Upper lobe of left lung (tissue), 6 donors: ENCODE data around the gene COX5A. TPM values are rescaled to one million over a fixed set of nuclear protein-coding genes. Genes with fewer than 3 reads are reported as not detected.

Source experiments
- ATAC-seq, 2 donors: fragments of 200-7000 bp; cut with Tn5 transposase; one replicate each; pipeline ENCODE4 v1.9.1; 2022; ENCODE audit warnings: mild to moderate bottlenecking in 2 of 2, moderate library complexity in 2 of 2; ENCODE audit not compliant: low FRiP score in 2 of 2
- DNase-seq, 2 donors: peaks; one replicate each; pipeline ENCODE4 v3.0.0-alpha.2; 2019 to 2020
- H3K27ac ChIP-seq, 4 donors: fragments of 200-600 bp; sonication (generic); one replicate each; pipeline ENCODE4 v1.5.1; 2016 to 2019
- H3K27me3 ChIP-seq, 4 donors: fragments of 200-600 bp; sonication (generic); one replicate each; pipeline ENCODE4 v1.5.1; 2017 to 2019
- H3K36me3 ChIP-seq, 4 donors: fragments of 200-600 bp; sonication (generic); one replicate each; pipeline ENCODE4 v1.5.1; 2016 to 2019
- H3K4me1 ChIP-seq, 4 donors: fragments of 200-600 bp; sonication (generic); one replicate each; pipeline ENCODE4 v1.5.1; 2018 to 2019
- H3K4me3 ChIP-seq, 4 donors: fragments of 200-600 bp; sonication (generic); one replicate each; pipeline ENCODE4 v1.5.1; 2017 to 2019; ENCODE audit warnings: mild to moderate bottlenecking in 2 of 4, moderate library complexity in 1 of 4
- H3K9me3 ChIP-seq, 4 donors: fragments of 200-600 bp; sonication (generic); one replicate each; pipeline ENCODE4 v1.5.1; 2018 to 2019
- EP300 ChIP-seq, 4 donors: sonication (generic); formaldehyde crosslinking; IDR thresholded peaks; one replicate each; pipeline ENCODE4 v1.5.1; 2017; ENCODE audit warnings: antibody characterized with exemption in 4 of 4, control low read depth in 2 of 4
- POLR2A ChIP-seq, 4 donors: fragments of 450-650 bp; IDR thresholded peaks; one replicate each; pipeline ENCODE4 v1.5.1; 2016 to 2017; ENCODE audit warnings: antibody characterized with exemption in 4 of 4, mild to moderate bottlenecking in 2 of 4
- POLR2AphosphoS5 ChIP-seq, 2 donors: sonication (generic); formaldehyde crosslinking; IDR thresholded peaks; one replicate each; pipeline ENCODE4 v1.5.1; 2017; ENCODE audit warnings: antibody characterized with exemption in 2 of 2
- WGBS, 2 donors: methylation state at CpG; one replicate each; pipeline ENCODE4 v1.1.5; 2017 to 2018; 5-methylcytosine and 5-hydroxymethylcytosine counted together
- total RNA-seq, 6 donors: library from RNA; depleted of rRNA in 4 of 6; stranded (reverse); fragments of >200 nt in 4 of 6; gene quantifications; one replicate each; pipeline versions ENCODE4 v1.1.0 to v1.2.1, GENCODE V29; 2016 to 2021
- TF ChIP-seq, protein P1 (sequence below), 6 experiments: fragments of 450-650 bp in 4 of 6; fragments of 200-600 bp in 2 of 6; sonication (generic) in 2 of 6; IDR thresholded peaks; one replicate each; pipeline ENCODE4 v1.5.1; 2016 to 2019; ENCODE audit warnings: antibody characterized with exemption in 6 of 6
- donor health status: DM: no; HTN: no; CAD: no; lungs with moderate emphysema.
- donor health status: DM: no; HTN: yes; CAD: no; lungs with severe emphysema.

COX5A gene
- total RNA-seq, 6 donors from 2014 or later, result 50.9 to 168 (median 93.0) TPM

DNA sequence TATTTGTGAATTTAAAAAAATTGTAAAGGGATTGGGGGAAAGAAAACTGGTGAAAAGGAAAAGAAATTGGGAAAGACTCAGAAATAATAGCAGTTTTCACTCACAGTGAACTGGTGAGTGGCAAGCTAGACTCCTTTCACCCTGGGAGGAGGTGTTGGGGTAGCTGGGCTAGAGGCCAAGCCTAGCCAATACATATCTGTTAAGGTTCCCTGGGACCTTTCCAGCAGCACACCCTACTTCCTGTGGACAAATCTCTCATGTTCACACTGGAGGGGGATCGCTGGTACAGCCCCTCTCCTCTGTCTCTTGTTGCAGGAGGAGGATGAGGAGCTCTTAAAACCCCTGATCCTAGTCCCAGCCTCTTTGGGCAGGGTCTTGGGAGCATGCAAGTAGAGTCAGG is 22.4 kb upstream of the COX5A start:
- DNase-seq, result no peak
- TF ChIP-seq, protein P1, sequence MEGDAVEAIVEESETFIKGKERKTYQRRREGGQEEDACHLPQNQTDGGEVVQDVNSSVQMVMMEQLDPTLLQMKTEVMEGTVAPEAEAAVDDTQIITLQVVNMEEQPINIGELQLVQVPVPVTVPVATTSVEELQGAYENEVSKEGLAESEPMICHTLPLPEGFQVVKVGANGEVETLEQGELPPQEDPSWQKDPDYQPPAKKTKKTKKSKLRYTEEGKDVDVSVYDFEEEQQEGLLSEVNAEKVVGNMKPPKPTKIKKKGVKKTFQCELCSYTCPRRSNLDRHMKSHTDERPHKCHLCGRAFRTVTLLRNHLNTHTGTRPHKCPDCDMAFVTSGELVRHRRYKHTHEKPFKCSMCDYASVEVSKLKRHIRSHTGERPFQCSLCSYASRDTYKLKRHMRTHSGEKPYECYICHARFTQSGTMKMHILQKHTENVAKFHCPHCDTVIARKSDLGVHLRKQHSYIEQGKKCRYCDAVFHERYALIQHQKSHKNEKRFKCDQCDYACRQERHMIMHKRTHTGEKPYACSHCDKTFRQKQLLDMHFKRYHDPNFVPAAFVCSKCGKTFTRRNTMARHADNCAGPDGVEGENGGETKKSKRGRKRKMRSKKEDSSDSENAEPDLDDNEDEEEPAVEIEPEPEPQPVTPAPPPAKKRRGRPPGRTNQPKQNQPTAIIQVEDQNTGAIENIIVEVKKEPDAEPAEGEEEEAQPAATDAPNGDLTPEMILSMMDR (IDR thresholded peaks at IDR 0.05), result no peak
- TF ChIP-seq POLR2AphosphoS5 (IDR thresholded peaks at IDR 0.05) (no peak), EP300 (IDR thresholded peaks at IDR 0.05) (no peak), POLR2A (IDR thresholded peaks at IDR 0.05) (no peak)
- H3K4me3 ChIP-seq, result no peak overlapping the region
- no peaks in the 10 kb centered on the region for H3K9me3 ChIP-seq
- ATAC-seq, result no peak
- peaks cover 42 to 58% (median 42%) of the 10 kb centered on the region in 4 donors for H3K4me1 ChIP-seq
- peaks cover 0 to 6% (median 3%) of the 10 kb centered on the region in 4 donors for H3K27me3 ChIP-seq
- H3K27ac ChIP-seq, result peak overlapping the region in 1 of 4 donors; percentile 46
- 40 to 60% methylated on average over 1 of the region's 1 CpG for WGBS, 2 donors
- H3K36me3 ChIP-seq, result no peaks in the 10 kb centered on the region

DNA sequence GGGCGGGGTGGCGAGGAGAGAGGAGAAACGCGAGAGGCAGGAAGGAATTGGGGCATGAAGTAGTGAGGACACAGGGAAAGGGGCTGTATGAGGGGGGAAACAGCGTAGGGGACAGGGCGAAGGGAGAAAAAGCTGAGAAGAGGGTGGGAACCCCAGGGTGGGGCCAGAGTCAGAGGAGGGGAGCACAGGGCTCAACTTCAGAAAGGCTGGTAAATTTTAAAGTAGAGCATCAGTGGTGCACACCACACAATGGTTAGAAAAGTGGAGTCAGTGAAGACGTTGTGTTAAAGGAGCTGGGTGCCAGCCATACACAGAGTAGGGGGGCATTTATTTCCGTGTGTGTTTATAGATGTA is 21.7 kb upstream of the COX5A start:
- 15 to 18% methylated on average over 8 of the region's 8 CpGs for WGBS, 2 donors
- no peak for TF ChIP-seq EP300 (IDR thresholded peaks at IDR 0.05)
- TF ChIP-seq POLR2A (IDR thresholded peaks at IDR 0.05), result no peak
- TF ChIP-seq, protein P1 (IDR thresholded peaks at IDR 0.05), result no peak
- TF ChIP-seq POLR2AphosphoS5 (IDR thresholded peaks at IDR 0.05), result no peak
- peak overlapping the region in 2 of 4 donors; percentile 51 to 80 for H3K4me3 ChIP-seq
- peaks cover 0 to 6% (median 3%) of the 10 kb centered on the region in 4 donors for H3K27me3 ChIP-seq
- H3K4me1 ChIP-seq, result peaks cover 47 to 59% (median 48%) of the 10 kb centered on the region in 4 donors
- no peak for DNase-seq
- peak overlapping the region in 2 of 4 donors; percentile 9 to 20 for H3K27ac ChIP-seq
- no peaks in the 10 kb centered on the region for H3K36me3 ChIP-seq
- H3K9me3 ChIP-seq, result no peaks in the 10 kb centered on the region
- ATAC-seq, result no peak

DNA sequence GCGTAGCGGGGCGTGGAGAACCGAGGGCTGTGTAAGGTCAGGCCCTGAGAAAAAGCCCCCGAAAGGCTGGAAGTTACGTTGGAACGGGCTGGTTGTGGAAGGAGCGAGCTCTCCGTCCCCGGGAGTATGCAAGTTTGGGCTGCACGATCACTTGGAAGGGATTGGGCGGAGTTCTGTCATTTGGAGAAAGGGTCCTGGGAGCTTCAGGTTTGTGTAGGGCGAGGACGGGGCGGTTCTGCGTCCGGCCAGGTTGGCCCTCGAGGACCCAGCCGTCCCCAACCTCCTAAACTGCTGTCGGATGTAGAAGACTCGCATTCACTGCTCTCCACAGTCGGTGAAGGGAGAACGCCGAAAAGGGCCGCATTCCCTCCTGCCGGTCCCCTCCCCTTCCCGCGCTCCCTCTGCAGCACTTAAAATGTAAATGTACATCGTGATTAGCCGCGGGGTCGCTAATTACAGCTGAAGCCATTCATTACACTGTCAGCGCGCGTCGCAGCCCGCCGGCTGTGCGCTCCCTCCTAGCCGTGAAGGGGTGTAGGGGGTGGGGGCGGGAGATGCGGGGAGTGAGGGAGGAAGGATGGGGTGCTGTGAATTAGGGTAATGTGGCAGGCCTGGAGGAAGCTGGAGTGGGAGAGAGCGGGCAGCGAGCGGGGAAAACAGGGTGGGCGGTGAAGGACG is 21.2 kb upstream of the COX5A start:
- no peak for TF ChIP-seq EP300 (IDR thresholded peaks at IDR 0.05)
- TF ChIP-seq POLR2A (IDR thresholded peaks at IDR 0.05), result no peak
- no peak for TF ChIP-seq POLR2AphosphoS5 (IDR thresholded peaks at IDR 0.05)
- TF ChIP-seq, protein P1 (IDR thresholded peaks at IDR 0.05), result no peak
- peaks cover 0 to 6% (median 3%) of the 10 kb centered on the region in 4 donors for H3K27me3 ChIP-seq
- H3K4me1 ChIP-seq, result peaks cover 46 to 60% (median 51%) of the 10 kb centered on the region in 4 donors
- no peak for ATAC-seq
- H3K36me3 ChIP-seq, result no peaks in the 10 kb centered on the region
- no peaks in the 10 kb centered on the region for H3K9me3 ChIP-seq
- whole genome bisulfite sequencing, 2 donors, result 5 to 14% methylated on average over 37 to 46 of the region's 47 CpGs
- peak overlapping the region in 2 of 4 donors; percentile 9 to 45 for H3K27ac ChIP-seq
- H3K4me3 ChIP-seq, result peak overlapping the region in 3 of 4 donors; percentile 51 to 80 (median 75)
- DNase-seq, result peak in 1 of 2 donors; percentile 50

DNA sequence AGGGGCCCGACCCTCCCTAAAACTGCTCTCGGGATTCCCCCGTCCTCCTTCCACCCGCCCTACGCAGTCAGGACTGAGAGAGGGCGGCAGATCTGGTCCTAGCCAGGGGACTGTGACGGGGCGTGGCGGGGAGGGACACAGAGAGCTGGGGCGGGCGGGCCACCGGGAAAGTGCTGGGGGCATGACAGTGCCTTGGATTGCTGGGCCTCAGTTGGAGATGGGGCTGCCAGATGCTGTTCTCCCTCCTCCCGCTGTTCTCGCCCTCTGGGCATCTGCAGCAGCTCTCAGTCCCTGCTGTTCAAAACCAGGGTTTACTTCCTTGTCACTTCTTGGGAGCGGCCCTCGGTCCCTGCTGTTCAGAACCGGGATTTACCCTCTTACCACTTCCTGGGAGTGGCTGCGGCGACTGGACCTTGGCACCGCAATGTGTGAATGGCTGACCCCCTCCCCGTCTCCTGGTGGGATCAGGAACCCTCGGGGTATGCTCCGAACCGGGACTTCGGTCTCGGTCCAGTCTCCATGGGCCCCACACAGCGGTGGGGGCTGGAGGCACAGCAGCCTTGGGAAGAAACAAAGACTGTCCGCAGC is 20.5 kb upstream of the COX5A start:
- TF ChIP-seq, protein P1 (IDR thresholded peaks at IDR 0.05), result peak; percentile 19 to 74 (median 48)
- TF ChIP-seq EP300 (IDR thresholded peaks at IDR 0.05), result no peak
- peak in 1 of 4 donors; percentile 33 for TF ChIP-seq POLR2A (IDR thresholded peaks at IDR 0.05)
- peak; percentile 17 to 36 for TF ChIP-seq POLR2AphosphoS5 (IDR thresholded peaks at IDR 0.05)
- peak; percentile 49 to 64 for ATAC-seq
- WGBS, 2 donors, result 4 to 5% methylated on average over 12 to 25 of the region's 28 CpGs

More for the DNA sequence above, 20.5 kb upstream of the COX5A start:
- Histone ChIP-seq H3K4me3 (peak overlapping the region; percentile 15 to 80 (median 63)), H3K9me3 (no peaks in the 10 kb centered on the region), H3K27ac (peak overlapping the region in 2 of 4 donors; percentile 13 to 45), H3K4me1 (peaks cover 45 to 63% (median 52%) of the 10 kb centered on the region in 4 donors), H3K27me3 (peaks cover 0 to 6% (median 3%) of the 10 kb centered on the region in 4 donors), H3K36me3 (no peaks in the 10 kb centered on the region)
- DNase-seq, result peak; percentile 79 to 80
